Left ventricle myocardium inferior (tissue), 1 donor: ENCODE data around the gene CAV1. TPM values are rescaled to one million over a fixed set of nuclear protein-coding genes. Genes with fewer than 3 reads are reported as not detected.
A peak's percentile ranks its signal among the peaks of the same experiment; 100 is the strongest.

ENCODE experiments used
- DNase-seq: peaks from one replicate; pipeline ENCODE4 v3.0.0-alpha.2; 2020
- H3K27ac ChIP-seq: fragments of 200-600 bp; replicated peaks from 2 replicates; pipeline ENCODE4 v1.8.0; 2021
- H3K27me3 ChIP-seq: fragments of 200-600 bp; 2 replicates; pipeline ENCODE4 v1.8.0; 2021; ENCODE audit warnings: low read depth
- H3K36me3 ChIP-seq: fragments of 200-600 bp; 2 replicates; pipeline ENCODE4 v1.8.0; 2021
- H3K4me1 ChIP-seq: fragments of 200-600 bp; 2 replicates; pipeline ENCODE4 v1.8.0; 2021
- H3K4me3 ChIP-seq: fragments of 200-600 bp; 2 replicates; pipeline ENCODE4 v1.8.0; 2021; ENCODE audit warnings: mild to moderate bottlenecking, moderate library complexity
- H3K9me3 ChIP-seq: fragments of 200-600 bp; replicated peaks from 2 replicates; pipeline ENCODE4 v1.8.0; 2021
- intact Hi-C: fragments of 100-400 bp; cut with micrococcal nuclease; formaldehyde crosslinking; loops from one replicate; pipeline ENCODE4 v1.11.0; 2022
- total RNA-seq: library from RNA; stranded (reverse); fragmentation: NEBNext Ultra II Directional; extraction: Animal tissue kit (Norgen Biotek cat#: 25700); gene quantifications from one replicate; pipeline ENCODE4 v1.2.1, GENCODE V29; 2021
- TF ChIP-seq, protein P1 (sequence below): fragments of 200-600 bp; IDR thresholded peaks from 2 replicates; pipeline ENCODE4 v1.8.0; 2021; ENCODE audit warnings: antibody characterized with exemption, mild to moderate bottlenecking, borderline replicate concordance
- donor health status: DM: no; HTN: yes; CAD: no; lungs with severe emphysema.

Gene CAV1
- total RNA-seq, 1 donor from 2014 or later: 266 TPM

- TF ChIP-seq, protein P1, sequence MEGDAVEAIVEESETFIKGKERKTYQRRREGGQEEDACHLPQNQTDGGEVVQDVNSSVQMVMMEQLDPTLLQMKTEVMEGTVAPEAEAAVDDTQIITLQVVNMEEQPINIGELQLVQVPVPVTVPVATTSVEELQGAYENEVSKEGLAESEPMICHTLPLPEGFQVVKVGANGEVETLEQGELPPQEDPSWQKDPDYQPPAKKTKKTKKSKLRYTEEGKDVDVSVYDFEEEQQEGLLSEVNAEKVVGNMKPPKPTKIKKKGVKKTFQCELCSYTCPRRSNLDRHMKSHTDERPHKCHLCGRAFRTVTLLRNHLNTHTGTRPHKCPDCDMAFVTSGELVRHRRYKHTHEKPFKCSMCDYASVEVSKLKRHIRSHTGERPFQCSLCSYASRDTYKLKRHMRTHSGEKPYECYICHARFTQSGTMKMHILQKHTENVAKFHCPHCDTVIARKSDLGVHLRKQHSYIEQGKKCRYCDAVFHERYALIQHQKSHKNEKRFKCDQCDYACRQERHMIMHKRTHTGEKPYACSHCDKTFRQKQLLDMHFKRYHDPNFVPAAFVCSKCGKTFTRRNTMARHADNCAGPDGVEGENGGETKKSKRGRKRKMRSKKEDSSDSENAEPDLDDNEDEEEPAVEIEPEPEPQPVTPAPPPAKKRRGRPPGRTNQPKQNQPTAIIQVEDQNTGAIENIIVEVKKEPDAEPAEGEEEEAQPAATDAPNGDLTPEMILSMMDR: no peak
- peak overlapping the region; percentile 69 for H3K27ac ChIP-seq
These were observed 52.6 kb downstream of the CAV1 start for GRCh38 chr7:116577320-116577871.

DNA sequence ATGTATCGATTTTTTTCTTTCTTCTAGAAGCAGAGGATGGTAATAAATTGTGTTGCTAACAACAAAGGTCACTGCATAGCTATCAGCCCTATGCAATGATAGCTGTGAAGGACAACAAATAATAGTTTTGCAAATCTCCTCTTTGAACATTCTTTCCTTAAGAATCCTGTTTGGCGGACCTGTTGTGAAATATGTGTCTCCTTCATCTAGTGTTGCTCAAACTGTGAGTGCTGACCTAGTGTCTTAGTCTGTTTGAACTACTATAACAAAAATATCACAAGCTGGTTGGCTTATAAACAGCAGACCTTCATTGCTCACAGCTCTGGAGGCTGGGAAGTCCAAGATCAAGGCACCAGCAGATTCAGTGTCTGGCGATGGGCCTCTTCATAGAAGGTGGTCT, 53.7 kb downstream of the CAV1 start:
- no peaks in the 10 kb centered on the region for H3K36me3 ChIP-seq
- H3K9me3 ChIP-seq: peaks cover 4% of the 10 kb centered on the region
- H3K27ac ChIP-seq: no peak overlapping the region
- intact Hi-C loops: no loop called here
- TF ChIP-seq, protein P1: no peak
- no peak for DNase-seq
- H3K27me3 ChIP-seq: no peaks in the 10 kb centered on the region
- peaks cover 61% of the 10 kb centered on the region for H3K4me1 ChIP-seq
- no peak overlapping the region for H3K4me3 ChIP-seq

More at GRCh38 chr7:116577320-116577871, 52.6 kb downstream of the CAV1 start:
- Histone ChIP-seq H3K4me1 (peaks cover 57% of the 10 kb centered on the region), H3K9me3 (peaks cover 4% of the 10 kb centered on the region), H3K36me3 (no peaks in the 10 kb centered on the region), H3K4me3 (no peak overlapping the region), H3K27me3 (no peaks in the 10 kb centered on the region)
- no peak for DNase-seq
- intact Hi-C loops: no loop called here

GRCh38 chr7:116579322-116579721, 54.5 kb downstream of the CAV1 start:
- Histone ChIP-seq H3K4me3 (no peak overlapping the region), H3K27ac (no peak overlapping the region), H3K36me3 (no peaks in the 10 kb centered on the region), H3K27me3 (no peaks in the 10 kb centered on the region), H3K4me1 (peaks cover 61% of the 10 kb centered on the region), H3K9me3 (peaks cover 4% of the 10 kb centered on the region)
- TF ChIP-seq, protein P1: no peak
- no peak for DNase-seq
- intact Hi-C loops: no loop called here

DNA sequence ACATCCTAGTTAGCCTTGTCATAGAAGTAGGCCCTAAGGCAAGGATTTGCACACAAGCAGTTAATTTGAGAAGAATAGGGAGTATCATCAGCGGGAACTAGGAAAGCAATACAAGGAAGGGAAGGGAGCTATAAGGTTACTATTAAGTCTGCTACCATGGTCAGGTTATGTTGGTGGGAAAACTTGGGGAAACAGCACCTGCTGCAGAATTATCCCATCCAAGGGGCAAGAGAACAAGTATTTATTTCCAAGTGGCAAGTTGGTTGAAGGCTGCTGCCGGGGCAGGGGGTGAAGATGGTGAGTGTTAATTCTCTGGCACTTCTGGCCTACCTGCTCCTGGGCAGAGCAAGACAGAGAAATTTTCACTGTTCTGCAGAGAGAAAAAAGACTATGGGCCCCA, 55.0 kb downstream of the CAV1 start:
- Histone ChIP-seq H3K4me1 (peaks cover 61% of the 10 kb centered on the region), H3K27me3 (no peaks in the 10 kb centered on the region), H3K9me3 (peaks cover 4% of the 10 kb centered on the region), H3K4me3 (no peak overlapping the region), H3K36me3 (no peaks in the 10 kb centered on the region), H3K27ac (no peak overlapping the region)
- no peak for DNase-seq
- TF ChIP-seq, protein P1: no peak
- intact Hi-C loops: loop anchor here (10.0 kb wide), 1 partner anchor 145 kb away; no protein-coding TSS in a partner anchor

DNA sequence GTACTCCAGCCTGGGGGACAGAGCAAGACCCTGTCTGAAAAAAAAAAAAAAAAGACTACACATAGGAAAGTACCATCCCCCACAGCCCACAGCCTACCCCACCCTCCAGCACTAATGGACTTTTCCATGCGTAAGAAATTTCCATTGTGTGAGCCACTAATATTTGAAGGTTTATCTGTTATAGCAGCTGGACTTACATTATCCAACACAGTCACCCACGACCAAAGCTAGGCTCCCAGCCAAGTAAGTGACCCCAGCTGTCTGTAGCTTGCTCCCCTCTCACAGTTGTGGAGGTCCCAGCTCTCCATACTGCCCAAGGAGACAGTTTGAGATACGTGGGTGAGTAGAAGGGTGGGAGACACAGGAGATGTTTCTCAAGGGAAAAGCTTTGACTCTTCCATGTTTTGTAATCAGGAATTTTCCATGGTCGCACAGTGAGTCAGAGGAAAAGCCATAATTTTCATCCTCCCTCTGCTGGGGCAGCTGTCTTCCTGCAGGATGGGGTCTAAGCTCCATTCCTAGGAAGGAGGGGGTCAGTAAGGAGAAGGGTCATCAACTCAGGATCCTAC, 57.4 kb downstream of the CAV1 start:
- H3K36me3 ChIP-seq: no peaks in the 10 kb centered on the region
- no peaks in the 10 kb centered on the region for H3K27me3 ChIP-seq
- H3K4me3 ChIP-seq: no peak overlapping the region
- intact Hi-C loops: loop anchor here (10.0 kb wide), 1 partner anchor 147 kb away; no protein-coding TSS in a partner anchor
- H3K9me3 ChIP-seq: peaks cover 4% of the 10 kb centered on the region
- TF ChIP-seq, protein P1: peak; percentile 21
- peaks cover 43% of the 10 kb centered on the region for H3K4me1 ChIP-seq
- DNase-seq: no peak
- H3K27ac ChIP-seq: peak overlapping the region; percentile 58
